NCI-H748 (cell line): Measurements from ENCODE around the gene BTD.

Source experiments
- DNase-seq: peaks from one replicate; lab custom pipeline; 2025; ENCODE audit not compliant: unreplicated experiment; lab: John Stamatoyannopoulos, UW

Gene BTD

DNA sequence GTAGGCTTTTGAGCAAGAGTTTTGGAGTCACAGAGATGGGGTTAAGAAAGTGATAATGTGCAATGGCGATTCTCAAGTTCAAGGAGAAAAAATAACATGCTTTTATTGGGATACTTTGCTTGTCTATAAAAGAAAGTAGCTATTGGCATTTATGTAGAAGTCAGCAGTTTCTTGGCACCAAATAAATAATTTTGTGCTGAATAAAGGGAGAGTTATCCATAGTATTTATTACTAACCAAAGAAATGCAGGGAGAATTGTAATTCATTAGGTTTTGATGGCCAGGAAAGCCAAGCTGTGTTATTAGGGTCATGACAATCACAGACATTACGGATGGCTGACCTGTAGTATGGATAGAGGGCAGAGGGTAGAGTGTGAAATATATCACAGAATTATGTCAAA, 33.1 kb downstream of the BTD start:
- no peak for DNase-seq

DNA sequence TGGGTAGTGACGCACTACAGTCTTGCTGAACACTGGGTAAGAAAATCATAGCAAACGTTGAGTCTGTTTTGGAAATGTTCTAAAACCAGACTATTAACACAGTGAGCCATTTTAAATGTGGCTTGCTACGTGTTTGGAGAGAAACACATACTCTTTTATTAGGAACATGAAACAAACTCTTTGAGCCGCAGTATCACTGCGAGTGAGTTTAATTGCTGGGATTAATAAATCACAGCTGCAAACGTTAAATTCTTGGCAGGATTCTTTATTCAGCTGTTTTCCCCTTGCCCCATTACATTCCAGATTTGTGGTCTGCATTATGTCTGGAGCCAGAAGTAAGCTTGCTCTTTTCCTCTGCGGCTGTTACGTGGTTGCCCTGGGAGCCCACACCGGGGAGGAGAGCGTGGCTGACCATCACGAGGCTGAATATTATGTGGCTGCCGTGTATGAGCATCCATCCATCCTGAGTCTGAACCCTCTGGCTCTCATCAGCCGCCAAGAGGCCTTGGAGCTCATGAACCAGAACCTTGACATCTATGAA, 33.6 kb downstream of the BTD start:
- no peak for DNase-seq

DNA sequence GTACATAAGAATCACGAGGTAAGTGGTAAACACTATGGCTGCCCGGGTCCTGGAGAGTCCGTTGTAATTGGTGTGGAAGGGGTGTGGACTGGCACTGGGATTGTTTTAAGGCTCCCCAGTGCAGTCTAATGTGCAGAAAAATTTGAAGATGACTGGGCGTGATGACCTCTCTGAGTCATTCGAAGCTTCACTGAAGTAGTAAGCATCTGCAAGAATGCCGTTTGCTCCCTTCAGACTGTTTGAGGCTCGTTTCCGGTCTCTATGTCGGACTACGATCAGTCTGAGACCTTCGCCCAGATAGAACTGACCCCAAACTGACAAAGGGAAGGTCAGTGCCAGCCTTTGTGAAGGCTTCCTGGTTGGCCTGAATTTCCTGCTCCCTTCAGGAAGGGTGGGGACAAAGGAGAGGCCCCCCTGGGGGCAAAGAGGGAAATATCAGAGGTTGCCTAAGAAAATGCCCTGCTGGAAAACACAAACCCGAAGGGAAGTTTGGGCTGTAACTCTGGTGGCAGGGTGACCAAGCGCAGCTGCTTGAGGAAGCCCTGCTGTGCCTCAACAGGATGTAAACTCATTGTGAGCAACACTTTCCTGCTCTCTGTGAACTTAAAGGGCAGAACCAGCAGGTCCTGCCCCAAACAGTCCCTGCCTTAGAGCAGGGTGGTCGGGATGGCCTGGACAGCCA, 34.6 kb downstream of the BTD start:
- no peak for DNase-seq

DNA sequence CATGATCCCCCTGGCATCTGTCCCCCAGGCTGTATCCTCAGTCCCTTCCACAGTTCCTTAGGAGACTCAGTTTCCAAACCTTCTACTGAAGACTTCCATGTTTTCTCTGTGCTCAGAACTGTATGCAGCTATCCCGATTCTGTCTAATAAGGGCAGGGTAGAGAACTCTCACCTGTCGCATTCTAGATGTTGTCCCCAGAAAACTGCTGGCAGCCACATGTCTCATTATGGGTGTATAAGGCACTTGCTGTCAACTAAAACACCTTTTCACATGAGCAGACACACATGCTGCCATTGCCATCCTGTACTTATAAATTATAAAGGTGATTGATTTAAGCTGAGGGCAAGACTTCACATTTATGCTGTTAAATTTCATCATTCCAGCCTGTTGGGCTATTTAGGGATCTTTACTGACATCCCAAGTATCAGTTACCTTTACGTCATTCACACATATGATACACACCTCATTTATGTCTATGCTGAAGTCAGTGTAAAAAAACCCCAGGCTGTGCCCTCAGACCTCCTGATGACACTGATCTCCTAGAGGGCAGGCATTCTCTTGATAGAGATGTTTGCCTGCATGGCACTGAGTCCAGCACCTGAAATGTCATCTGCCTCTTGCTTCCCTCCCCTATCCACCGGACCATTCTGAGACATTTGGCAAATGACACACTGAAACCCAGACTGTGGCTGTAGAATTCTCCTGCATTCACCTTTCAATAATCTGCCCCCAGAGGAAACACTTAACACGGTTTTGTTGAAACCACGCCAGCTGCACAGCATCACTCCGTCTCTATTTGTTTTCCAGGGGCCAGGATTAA, 35.8 kb downstream of the BTD start:
- DNase-seq = peak; percentile 20

- no peak for DNase-seq
These were observed 36.8 kb downstream of the BTD start for GRCh38 chr3:15638193-15638890.

GRCh38 chr3:15638891-15639262, 37.3 kb downstream of the BTD start:
- no peak for DNase-seq

DNA sequence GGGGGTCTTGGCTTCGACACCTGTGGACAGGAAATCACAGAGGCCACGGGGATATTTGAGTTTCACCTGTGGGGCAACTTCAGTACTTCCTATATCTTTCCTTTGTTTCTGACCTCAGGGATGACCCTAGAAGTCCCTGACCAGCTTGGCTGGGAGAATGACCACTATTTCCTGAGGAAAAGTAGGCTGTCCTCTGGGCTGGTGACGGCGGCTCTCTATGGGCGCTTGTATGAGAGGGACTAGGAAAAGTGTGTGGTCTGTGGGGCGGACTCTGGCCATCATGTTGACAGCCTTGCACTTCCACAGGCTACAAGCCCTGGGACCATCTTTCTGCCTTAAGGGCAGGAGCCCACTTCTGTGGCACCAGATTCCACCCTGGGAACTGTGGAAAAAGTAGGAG, 43.7 kb downstream of the BTD start:
- DNase-seq = no peak

- DNase-seq = no peak
These were observed 44.4 kb downstream of the BTD start for GRCh38 chr3:15645740-15646501.

DNA sequence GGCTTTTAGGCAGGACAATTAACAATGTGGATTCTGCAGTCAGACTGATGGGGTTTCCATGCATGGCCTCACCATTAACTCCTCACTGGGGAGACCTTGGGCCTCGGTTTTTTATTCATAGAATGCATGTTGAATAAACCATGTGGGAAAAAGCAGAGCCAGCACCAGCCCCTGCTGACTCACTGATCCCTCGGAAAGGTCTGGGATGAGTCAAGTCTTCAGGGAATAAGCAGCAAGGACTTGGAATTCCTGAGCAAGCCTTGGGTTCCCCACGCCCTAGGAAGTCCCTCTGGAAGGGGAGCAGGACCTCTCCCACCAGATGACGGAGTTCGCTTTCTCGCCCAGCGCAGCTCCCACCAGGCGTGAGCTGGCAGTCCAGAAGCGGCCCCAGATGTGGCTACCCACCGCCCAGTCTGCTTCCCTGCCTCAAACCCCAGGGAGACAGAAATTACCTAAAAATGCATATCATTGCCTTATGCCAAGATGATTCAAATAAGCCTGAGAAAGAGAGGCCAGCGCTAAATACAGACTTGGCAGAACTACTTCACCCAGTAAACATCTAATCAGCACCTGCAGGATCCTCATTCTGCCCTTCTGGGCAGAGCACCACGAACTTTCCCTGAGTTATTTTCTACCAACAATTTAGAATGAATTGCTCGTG, 45.4 kb downstream of the BTD start:
- no peak for DNase-seq

- DNase-seq = no peak
These were observed 46.1 kb downstream of the BTD start for GRCh38 chr3:15647611-15648167.

DNA sequence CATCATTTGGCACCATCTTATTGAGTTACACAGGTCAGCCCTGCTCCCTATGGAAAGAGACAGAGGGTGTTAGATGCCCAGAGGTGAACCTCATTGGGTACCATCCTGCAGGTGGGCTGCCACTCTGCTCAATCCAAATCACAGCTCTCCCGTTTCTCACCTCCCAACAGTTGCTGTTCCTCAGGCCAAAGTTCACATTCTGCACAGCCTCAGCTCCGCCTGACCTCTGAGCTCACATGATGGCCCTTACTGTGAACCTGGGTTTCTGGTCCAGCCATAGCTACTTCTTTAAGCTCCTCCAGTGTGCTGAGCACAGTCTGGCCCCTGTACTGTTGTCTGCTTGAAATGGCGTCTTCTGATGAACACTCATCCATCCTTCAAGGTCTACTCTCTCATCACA, 47.8 kb downstream of the BTD start:
- DNase-seq = no peak

- no peak for DNase-seq
These were observed 48.3 kb downstream of the BTD start for GRCh38 chr3:15649858-15650257.

DNA sequence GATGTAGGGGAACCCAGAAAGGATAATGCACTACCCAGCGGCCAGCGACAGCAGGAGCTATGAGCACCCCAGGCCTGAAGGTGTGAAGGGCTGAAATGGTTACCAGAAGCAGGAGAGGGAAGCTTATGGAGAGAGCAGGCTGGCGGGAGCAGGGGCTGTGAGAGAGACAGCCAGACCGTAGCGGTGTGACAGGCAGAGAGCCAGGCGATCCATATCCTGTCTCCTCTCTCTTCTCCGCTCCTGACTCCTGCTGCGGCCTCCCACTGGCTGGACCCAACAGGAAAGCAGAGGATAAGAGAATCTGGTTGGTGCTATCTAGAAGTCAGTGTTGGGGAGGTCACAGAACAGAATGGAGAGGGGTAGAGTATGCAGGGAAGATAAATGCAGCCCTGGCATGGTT, 49.9 kb downstream of the BTD start:
- DNase-seq = no peak

DNA sequence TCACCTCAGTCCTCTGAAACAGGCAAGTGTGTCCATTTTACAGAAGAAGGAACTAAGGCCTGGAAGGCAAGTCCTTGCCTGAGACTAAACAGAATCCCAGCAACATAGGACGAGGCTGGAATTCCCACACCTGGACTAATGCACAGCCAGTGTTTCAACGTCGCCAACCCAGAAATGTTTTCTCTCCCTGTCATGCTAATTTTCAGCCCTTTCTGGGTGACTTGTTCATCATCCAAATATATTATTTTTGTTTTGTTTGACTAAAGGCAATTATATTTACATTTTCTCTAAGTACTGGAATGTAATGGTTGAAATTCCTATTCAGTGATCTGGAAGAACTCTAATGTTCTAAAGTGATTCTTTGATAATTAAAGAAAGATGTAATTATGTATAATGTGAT, 51.8 kb downstream of the BTD start:
- no peak for DNase-seq

DNA sequence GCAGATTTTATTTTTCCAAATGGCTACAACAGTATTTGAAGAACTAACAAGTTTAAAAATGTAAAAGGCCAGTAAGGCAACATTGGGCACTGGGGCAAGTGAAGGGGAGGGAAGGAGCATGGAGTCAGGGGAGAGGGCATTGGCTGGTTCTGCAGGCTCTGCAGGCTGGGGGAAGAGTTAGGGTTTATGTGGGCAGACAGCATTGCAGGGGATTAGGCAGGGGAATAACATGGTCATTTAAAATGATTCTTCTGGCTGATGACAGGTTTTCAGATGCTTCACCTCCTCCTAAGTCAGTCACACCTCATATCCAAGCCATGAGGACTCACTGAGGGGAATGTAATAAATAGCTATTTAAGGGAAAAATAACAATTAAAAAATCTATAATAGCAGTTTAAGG, 52.6 kb downstream of the BTD start:
- DNase-seq = no peak

DNA sequence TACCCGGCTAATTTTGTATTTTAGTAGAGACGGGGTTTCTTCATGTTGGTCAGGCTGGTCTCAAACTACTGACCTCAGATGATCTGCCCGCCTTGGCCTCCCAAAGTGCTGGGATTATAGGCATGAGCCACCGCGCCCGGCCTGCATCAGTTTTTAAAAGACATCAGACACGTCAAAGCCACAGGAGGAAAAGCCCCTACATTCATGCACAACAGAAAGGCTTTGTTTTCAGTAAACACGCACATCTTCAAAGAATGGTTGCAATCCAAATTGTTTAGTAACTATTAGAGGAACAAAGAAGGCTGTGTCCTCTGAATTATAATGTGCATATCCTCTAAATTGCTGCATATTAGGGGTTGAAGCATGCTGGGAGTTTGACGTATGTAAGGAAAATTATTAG, 53.3 kb downstream of the BTD start:
- no peak for DNase-seq

DNA sequence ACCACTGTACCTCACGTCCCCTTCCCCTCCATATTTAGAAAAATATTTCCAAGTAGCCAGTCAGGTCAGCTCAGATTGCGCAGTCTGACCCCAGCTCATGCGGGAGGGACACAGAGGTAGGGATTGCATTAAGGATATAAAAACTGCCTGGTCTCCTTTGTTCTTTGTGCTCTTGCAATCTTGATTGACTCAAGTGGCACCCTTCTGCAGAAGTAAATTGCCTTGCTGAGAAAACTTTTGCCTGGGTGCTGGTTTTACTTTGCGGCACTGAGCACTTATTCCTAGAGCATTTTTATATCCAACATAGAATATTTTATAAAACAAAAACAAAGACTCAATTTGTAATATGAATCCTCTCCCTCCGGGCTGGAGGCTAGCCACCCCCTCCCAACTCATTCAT, 54.8 kb downstream of the BTD start:
- no peak for DNase-seq

GRCh38 chr3:15657016-15657415, 55.5 kb downstream of the BTD start:
- no peak for DNase-seq

DNA sequence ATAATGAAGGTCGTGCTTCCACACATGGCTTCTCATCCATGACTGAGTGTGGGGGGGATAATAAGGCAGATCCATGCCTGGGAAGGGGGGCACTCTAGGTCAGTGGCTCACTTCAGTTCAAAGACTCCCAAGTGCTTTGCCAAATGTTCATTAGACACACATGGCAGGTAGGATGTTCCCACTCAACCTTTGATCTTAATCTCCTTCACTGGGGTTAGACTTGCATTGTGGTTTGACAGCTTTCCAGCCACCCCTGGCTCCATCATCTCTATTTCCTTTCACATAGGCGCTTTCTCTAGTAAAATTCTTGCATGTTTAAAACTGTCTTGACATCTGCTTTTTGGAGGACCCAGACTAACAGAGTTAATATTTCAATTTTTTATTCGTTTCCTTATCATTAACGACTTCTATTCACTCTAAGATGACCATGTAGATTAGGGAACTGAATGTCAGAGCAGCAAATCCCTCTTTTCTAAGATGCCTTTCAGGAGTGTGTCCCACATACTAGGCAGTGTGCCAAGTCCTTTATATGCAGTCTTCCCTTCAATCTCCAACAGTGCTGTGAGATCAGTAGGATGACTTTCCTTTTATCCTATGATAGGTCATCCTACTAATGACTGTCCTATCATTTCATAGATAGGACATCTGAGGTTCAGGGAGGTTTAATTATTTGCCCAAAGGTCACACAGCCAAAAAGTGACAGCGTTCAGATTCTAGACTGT, 57.9 kb downstream of the BTD start:
- no peak for DNase-seq
